NCI-H82 treated with DMSO at 0.1 percent for 48 hours (cell line): Measurements from ENCODE around the gene ZYG11A.

Experiments
- DNase-seq: peaks from one replicate; lab custom pipeline; 2025; ENCODE audit not compliant: unreplicated experiment; lab: John Stamatoyannopoulos, UW

ZYG11A gene

DNA sequence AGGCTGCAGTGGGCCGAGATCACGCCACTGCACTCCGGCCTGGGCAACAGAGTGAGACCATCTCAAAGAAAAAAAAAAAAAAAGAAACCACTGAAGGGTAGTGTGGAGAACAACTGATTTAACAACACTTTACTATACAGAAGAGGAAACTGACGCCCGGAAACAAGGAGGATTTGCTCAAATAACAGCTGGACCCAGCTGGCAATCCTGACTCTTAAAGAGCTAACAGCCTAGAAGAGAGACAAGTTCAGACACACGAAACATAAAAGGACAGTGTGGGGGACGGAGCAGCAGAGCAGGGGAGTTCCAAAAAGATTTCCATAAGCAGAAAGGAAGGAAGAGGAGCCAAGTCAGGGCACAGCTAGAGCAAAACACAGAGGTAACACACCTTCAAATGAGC lies 74.6 kb downstream of the ZYG11A start:
- no peak for DNase-seq

DNA sequence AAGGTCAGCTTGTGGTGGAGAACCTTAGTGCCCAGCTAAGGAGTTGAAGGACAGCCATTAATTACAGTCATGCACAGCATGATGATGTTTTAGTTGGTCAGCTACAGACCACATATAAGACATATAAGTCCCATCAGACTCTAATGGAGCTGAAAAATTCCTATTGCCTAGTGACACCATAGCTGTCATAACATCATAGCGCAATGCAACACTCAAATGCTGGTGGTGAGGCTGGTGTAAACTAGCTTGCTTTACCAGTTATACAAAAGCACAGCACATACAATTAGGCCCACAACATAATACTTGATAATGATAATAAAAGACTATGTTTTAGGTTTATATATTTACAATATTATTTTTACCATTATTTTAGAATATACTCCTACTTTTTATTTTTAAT lies 75.0 kb downstream of the ZYG11A start:
- no peak for DNase-seq

DNA sequence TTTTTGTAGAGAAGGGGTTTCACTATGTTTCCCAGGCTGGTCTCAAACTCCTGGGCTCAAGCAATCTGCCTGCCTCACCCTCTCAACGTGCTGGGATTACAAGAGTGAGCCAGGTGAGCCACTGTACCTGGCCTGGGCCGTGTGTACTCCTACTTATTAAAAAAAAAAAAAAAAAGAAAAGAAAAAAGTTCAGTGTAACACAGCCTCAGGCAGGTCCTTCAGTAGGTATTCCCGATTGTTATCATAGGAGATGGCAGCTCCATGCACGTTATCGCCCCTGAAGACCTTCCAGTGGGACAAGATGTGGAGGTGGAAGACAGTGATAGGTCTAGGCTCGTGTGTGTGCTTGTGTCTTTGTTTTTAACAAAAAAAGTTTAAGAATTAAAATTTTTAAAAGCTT lies 75.6 kb downstream of the ZYG11A start:
- DNase-seq, result no peak

DNA sequence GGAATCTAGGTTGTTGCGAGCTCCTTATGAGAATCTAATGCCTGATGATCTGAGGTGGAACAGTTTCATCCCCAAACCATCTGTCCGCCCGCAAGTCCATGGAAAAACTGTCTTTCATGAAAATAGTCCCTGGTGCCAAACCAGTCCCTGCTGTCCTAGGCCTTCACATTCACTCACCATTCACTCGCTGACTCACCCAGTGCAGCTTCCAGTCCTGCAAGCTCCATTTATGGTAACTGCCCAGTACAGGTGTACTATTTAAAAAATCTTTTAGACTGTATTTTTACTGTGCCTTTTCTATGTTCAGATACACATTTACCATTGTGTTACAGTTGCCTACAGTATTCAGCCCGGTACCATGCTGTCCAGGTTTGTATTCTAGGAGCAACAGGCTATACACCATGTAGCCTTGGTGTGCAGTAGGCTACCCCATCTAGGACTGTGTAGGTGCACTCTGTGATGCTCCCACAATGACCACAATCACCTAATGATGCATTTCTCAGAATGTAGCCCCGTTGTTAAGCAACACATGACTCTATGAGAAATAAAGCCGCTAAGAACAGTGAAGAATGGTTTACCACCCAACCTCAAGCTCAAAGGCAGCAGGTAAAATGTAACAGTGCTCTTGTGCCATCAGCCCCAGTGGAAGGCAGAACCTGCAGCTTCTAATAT lies 76.6 kb downstream of the ZYG11A start:
- DNase-seq, result no peak

DNA sequence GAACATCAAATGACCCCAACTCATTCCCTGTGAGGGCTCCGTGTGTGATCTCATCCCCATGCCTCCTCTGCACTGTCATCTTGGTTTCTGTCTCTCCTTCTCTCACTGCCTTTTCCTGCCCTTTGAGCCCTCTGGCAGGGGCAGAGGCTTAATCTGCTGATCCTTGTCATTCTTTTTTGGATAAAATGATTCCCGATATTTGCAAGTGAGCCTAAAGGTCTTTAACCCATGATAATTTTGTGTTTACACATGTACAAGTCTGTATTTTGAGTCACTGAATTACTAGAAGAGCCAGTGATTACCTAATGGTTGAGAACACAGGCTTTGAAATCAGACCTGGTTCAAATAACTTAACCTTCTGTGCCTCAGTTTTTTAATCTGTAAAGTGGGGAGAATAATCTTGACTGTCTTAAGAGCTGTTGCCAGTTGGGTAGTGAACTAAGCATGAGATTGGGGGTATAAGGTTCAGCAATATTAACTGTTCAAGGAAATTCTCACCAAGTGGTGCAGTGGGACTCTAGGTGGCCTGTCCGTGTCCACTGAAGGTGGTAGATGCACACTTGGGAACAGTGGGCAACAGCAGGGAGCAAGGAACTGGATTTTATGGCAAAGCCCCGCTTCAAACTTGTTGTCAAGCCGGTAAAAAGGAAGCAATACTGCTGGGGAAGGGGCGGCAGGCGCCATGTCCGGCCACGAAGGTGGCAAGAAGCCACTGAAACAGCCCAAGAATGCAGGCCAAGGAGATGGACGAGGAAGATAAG lies 77.3 kb downstream of the ZYG11A start:
- DNase-seq, result no peak

DNA sequence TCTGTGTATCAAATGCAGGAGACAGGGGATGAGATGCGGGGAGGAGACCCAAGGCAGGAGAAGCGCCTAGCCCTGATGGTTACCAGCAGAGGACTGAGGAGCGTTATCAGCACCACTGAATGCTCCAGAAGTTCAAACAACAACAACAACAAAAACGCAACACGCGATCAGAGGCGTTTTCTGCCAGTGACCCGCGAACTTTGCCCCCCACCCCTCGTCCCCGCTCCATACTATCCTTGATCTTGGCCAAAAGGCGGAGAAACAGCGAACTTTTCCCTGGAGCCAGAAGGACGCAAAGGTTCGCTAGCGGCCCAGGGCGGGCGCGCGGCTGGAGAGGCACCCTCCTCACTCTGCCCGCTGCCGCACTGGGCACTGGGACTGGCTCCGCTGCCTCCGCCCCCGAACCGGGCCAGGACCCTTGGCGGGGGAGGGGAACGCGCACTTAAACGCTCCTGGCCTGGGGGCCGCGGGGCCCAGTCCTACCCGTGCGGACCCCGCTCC lies 78.3 kb downstream of the ZYG11A start:
- DNase-seq, result no peak

DNA sequence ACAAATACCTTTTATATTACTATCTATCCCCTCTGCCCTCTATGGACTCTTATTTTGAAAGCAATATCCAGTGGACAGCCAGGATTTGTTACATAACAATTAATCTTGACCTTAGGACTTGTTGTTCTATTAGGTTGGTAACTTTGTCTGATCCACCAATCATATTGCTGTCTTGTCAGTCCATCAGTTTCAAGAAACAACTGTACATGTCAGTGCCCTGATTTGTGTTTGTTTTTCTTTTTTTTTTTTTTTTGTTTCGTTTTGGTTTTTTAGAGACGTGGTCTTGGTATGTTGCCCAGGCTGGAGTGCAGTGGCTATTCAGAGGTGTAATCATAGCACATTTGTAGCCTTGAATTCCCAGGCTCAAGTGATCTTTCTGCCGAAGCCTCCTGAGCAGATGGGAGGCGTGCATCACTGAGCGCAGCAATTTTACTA lies 83.0 kb downstream of the ZYG11A start:
- peak; percentile 19 for DNase-seq

DNA sequence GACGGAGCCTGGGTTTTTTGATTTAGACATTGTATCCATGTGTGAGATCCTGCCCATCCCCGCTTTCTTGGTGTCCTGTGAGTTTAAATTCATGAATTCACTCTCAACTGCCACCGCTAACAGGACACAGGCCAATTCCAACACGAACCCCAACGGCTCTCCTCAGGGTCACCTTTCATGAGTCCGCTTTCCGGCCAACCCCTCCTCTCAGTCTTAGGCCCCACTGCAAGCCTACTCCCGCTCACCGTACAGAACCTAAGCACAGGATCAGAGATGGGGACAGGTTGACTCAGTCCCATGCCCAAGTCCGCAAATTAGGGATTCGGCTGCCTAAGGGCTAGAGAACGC lies 84.3 kb downstream of the ZYG11A start:
- DNase-seq, result no peak

DNA sequence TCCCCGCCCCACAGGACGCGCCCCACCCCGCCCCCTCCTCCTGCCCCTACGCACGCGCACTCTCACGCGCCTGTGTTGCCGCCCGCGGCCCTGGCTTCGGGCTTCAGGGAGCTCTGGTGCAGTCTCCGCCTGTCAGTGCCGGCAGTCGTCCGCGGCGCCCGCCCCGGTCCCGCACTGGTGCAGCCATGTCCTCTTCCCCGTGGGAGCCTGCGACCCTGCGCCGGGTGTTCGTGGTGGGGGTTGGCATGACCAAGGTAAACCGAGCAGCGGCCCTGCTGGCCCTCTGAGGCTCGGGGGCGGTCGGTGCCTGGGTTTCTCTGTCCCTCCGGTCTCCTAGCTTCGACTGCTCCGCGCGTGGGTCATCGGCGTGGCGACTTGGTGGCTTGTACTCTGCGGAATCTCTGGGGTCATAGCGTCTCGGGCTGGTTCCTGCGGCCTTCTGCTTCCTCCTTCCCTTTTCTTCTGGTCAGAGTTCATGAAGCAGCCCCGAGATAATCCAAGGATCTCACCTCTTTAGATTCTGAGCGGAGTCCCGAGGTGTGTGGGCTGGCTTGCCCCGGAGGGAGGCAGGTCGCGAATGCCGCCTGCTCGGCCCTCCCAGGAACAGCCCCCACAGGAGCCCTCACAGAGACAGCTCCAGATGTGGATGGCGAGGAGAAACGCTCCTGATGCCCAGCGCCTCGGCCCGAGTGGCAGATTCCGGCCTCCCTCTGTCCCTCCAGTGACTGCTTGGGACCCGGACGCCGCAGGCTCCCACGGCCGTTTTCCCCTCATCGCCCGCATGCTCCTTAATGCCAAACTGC lies 84.9 kb downstream of the ZYG11A start, which contains the start of gene SCP2:
Gene SCP2 (plus strand): TSS at position 65 of the 803 bp plus-strand sequence. CDS start 121 bp downstream, at position 186.
- DNase-seq, result peak; percentile 57

DNA sequence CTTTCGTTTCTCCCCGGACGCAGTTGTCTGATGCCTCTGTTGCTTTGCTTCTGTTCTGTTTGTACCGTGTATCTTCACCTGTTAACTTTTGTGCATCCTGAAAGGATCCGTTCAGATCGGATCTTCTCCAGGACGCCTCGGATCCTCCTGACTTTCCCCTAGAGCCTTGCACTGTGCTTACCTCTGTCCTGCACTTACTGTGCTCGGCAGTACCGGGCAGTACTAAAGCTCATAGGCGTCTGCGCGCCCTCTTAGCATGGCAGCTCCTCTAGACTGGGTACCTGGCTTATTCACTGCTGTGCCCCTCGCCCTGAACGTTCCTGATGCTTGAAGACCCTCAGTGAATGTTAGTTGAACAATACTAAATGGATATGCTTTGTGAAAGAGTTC lies 85.5 kb downstream of the ZYG11A start:
- DNase-seq, result no peak

DNA sequence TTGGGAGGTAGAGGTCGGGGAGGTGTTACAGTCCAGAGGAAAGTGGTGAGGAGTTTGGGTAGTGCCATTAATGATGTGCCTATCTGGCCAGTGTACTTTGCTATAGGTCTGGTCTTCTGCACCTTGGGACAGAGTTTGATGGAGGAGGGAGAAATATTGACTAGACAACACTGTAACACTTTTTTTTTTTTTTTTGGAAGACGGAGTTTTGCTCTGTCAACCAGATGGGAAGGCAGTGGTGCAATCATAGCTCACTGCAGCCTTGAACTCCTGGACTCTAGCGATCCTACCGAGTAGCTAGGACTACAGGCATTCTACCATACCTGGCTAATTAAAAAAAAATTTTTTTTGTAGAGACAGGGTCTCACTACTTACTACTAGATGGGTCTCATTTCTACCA lies 86.5 kb downstream of the ZYG11A start:
- no peak for DNase-seq

DNA sequence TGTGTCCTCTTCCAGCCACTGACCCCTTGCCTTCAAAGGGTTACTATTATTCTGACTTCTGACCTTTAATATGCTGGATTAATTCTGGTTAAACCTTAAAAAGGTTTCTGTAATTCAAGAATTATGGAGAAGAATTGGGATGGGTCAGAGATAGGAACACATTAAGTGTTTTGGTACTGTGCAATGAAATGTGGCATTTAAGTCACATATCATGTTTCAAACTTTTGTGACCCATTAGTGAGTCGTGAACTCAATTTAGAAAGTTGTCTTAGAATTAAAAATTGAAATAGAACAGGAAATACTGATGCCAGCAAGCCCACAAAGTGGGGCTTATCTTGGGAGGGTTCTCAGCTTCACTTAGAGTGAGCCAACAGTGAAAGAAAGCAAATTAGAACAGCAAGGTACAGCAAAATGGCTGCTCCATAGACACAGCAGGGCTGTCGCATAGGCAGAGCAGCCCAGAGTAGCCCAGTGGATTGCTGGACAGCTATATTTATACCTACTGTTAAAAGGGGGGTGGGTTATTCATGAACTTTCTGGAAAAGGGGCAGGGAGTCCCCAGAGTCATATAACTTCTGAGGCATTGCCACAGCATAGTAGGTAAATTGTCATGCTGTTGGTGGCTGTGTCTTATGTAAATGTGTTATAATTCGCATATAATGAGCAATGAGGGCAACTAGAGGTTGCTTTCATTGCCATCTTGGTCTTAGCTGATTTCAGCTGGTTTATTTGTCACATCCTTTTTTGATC lies 95.0 kb downstream of the ZYG11A start:
- DNase-seq, result no peak

DNA sequence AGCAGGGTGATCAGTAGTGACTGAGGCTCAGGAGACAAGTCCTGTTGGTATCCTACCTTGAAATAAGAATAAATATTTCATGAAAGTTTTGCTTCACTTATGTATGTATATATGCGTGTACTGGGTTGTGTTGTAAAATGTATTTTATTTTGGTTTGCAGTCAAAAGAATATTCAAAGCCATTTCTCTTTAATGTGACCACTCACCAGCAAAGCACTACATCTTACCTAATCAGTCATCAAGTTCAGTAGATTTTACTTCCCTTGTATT lies 95.6 kb downstream of the ZYG11A start:
- DNase-seq, result no peak

DNA sequence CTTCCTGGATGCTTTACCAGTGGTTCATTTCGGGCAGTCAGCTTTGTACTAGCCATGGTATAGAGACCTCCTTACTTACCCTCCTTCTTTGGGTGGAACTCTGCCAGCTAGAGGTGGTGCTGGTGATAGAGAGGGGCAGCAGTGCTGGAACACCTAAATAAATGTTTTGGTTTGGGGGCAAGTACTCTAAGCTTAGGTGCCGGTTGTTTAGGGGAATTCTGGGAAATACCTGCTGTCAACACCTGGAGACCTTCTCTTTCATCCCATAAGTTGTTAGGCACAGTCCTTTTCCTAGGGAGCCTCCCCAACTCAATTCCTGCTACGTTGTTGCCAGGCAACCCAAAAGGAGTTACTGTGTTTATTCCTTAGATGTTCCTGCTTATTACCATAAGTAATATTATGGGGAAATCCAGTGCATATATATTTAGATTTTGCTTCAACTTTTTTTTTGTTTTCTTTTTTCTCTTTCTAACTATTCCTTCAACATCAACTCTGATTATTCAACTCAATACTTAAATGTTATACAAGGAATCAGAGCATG lies 101.4 kb downstream of the ZYG11A start:
- no peak for DNase-seq

DNA sequence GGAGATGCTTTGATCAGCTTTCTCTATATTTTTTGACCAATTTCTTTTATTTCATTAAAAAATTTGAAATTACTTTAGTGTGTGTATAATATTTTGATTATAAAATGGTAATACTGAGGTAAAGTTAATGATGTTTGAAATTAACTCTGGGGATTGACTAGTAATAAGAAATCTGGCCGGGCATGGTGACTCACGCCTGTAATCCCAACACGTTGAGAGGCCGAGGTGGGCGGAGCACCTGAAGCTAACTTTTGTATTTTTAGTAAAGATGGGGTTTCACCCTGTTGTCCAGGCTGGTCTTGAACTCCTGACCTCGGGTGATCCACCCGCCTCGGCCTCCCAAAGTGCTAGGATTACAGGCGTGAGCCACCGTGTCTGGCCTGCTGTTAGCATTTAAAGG lies 102.0 kb downstream of the ZYG11A start:
- no peak for DNase-seq
